ENCODE data around the gene DSTYK.
A peak's percentile ranks its signal among the peaks of the same experiment; 100 is the strongest.

The DSTYK gene

DNA sequence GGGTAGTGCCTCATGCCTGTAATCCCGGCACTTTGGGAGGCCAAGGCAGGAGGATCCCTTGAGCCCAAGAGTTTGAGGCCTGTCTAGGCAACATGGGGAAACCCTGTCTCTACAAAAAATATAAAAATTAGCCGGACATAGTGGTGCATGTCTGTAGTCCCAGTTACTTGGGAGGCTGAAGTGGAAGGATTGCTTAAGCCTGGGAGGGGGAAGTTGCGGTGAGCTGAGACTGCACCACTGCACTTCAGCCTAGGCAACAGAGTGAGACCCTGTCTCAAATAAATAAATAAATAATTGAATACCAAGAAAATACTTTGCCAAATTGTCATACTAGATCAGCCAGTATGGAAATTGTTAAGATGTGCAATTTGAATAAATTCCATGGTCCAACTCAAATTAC is 83.9 kb downstream of the DSTYK start:
- DNase-seq (ENCODE audit: low read depth in 3 of 3): no peak

GRCh38 chr1:205124726-205125125 is 86.8 kb downstream of the DSTYK start:
- no peak for DNase-seq (ENCODE audit: low read depth in 3 of 3)

DNA sequence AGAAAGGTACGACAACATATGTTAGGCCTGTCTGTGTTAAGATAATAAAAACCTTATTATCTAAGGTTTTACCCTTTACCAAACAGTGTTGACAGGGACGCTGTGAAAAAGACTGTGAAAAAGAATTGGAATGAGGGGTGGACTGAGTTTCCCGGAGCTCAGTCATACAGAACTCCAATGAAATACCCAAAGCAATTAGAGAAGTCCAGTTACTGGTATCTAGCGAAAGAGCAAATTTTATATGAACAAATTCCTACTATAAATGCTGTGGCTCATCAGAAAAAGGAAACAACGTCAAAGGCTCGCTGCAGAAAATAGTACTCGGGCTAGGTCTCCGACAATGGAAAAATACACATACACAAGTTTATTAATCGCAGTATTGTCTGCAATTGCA is 89.0 kb downstream of the DSTYK start:
- no peak for DNase-seq (ENCODE audit: low read depth in 3 of 3)

GRCh38 chr1:205121660-205122488 is 89.6 kb downstream of the DSTYK start, which contains the start of gene RBBP5:
RBBP5 (minus strand) TSS chr1:205121978; CDS start chr1:205121873, 105 bp downstream.
- peak; percentile 89 to 90 (median 90) for DNase-seq (ENCODE audit: low read depth in 3 of 3)

DNA sequence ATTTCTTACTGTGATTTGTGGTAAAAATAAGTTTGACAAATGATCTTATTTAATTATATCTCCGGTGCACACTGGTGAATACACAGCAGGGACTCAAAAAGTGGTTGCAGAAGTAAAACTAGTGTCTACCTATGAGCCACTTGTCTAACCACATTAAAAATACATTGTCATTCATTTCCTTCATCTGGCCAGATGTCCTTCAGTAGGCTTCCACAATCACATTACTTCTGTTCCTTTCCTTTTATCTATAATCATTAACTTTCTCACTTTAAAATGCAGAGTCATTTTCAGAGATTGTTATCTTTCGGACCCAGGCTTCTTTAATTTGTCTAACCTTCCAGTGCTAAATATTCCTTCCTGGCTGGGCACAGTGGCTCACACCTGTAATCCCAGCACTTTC is 92.8 kb downstream of the DSTYK start:
- DNase-seq (ENCODE audit: low read depth in 3 of 3): no peak

GRCh38 chr1:205111354-205111753 is 100.1 kb downstream of the DSTYK start:
- DNase-seq (ENCODE audit: low read depth in 3 of 3): no peak

GRCh38 chr1:205109711-205110110 is 101.8 kb downstream of the DSTYK start:
- no peak for DNase-seq (ENCODE audit: low read depth in 3 of 3)

DNA sequence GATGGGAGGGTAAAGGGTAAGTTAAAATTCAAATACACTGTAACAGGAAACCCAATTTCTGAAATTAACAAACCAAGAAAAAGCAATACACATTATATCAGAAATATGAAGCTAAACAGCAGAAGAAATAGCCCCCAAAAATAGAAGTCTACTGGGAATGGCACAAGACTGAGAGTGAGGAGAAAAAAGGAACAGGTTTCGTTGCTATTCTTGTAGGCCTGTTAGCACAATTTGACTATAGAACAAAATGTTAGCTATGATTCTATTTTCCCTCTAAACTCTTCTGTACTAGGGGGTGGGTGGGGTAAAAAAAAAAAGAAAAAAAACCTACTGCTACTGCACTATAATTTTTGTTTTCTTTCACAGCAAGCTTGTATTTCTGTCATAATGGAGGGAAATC is 102.2 kb downstream of the DSTYK start:
- no peak for DNase-seq (ENCODE audit: low read depth in 3 of 3)

GRCh38 chr1:205108464-205108863 is 103.0 kb downstream of the DSTYK start:
- no peak for DNase-seq (ENCODE audit: low read depth in 3 of 3)

- no peak for DNase-seq (ENCODE audit: low read depth in 3 of 3)
These were observed 104.2 kb downstream of the DSTYK start for GRCh38 chr1:205107327-205107726.

DNA sequence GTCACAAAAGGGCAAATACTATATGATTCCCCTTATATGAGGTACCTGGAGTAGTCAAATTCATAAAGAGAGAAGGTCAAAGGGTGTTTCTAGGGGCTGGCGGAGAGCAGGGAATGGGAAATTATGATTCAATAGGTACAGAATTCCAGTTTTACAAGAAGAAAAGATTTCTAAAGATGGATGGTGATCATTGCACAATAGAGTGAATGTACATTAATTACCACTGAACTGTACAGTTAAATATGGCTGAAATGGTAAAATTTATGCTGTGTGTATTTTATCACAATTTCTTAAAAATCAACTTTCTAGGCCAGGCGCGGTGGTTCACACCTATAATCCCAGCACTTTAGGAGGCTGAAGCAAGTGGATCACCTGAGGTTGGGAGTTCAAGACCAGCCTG is 109.1 kb downstream of the DSTYK start:
- DNase-seq (ENCODE audit: low read depth in 3 of 3): no peak

- DNase-seq (ENCODE audit: low read depth in 3 of 3): no peak
These were observed 113.3 kb downstream of the DSTYK start for GRCh38 chr1:205098242-205098641.

GRCh38 chr1:205095422-205095821 is 116.1 kb downstream of the DSTYK start:
- no peak for DNase-seq (ENCODE audit: low read depth in 3 of 3)

All from stimulated activated CD4-positive, alpha-beta T cell treated with anti-CD3 and anti-CD28 coated beads, TNF-alpha, amount 100 ng/mL, for 4 hours (primary cell).